HepG2 (cell line): ENCODE results near the gene PRSS22.

Experiments
- CTCF ChIP-seq: sonication (generic); formaldehyde crosslinking; IDR thresholded peaks from 2 replicates; pipeline ENCODE4 v1.5.0; 2020; ENCODE audit warnings: mild to moderate bottlenecking, missing genetic modification reagents, moderate library complexity
- EZH2 ChIP-seq: conservative IDR thresholded peaks from 2 replicates; pipeline ENCODE4 v1.6.1; 2012; ENCODE audit warnings: mild to moderate bottlenecking, low read depth, low read length, moderate library complexity
- ZNF263 ChIP-seq: sonication (generic); formaldehyde crosslinking; IDR thresholded peaks from 2 replicates; pipeline ENCODE4 v1.4.0; 2020; ENCODE audit warnings: missing genetic modification reagents

GRCh38 chr16:2811703-2812471 lies 46.1 kb downstream of the PRSS22 start:
- no peak for TF ChIP-seq CTCF
- TF ChIP-seq ZNF263 (CRISPR knock-in tag): no peak
- TF ChIP-seq EZH2: no peak
